Kidney epithelial cell (primary cell): ENCODE measurements around the gene ATP4B. TPM values are rescaled to one million over a fixed set of nuclear protein-coding genes. Genes with fewer than 3 reads are reported as not detected.
"Not testable (repeated sequence)": the region's sequence is repeated elsewhere in the genome, so short reads cannot be mapped to it uniquely, and the experiment has no call there.

Experiments used
- DNase-seq: peaks from one replicate; pipeline ENCODE4 v3.0.0-alpha.2; 2010; ENCODE audit warnings: low read depth
- H3K27me3 ChIP-seq: 2 replicates; pipeline ENCODE4 v1.6.0; 2011; ENCODE audit warnings: low read length; ENCODE audit not compliant: control insufficient read depth, insufficient read depth
- H3K36me3 ChIP-seq: 2 replicates; pipeline ENCODE4 v1.5.1; 2011; ENCODE audit warnings: low read length; ENCODE audit not compliant: control insufficient read depth, insufficient read depth
- H3K4me3 ChIP-seq: 2 replicates; pipeline ENCODE4 v1.5.1; 2011; ENCODE audit warnings: low read depth, mild to moderate bottlenecking, control low read depth, low read length
- CTCF ChIP-seq: IDR thresholded peaks from 2 replicates; pipeline ENCODE4 v1.5.1; 2011; ENCODE audit warnings: mild to moderate bottlenecking, moderate library complexity, low read length, control low read depth, inconsistent platforms; ENCODE audit not compliant: insufficient read depth, poor library complexity, severe bottlenecking
- total RNA-seq: library from RNA; depleted of rRNA; stranded (reverse); fragments of >200 nt; gene quantifications from 2 replicates; pipeline ENCODE4 v1.2.3, GENCODE V29; 2015

ATP4B gene
- total RNA-seq, 1 donor from 2014 or later = not detected

DNA sequence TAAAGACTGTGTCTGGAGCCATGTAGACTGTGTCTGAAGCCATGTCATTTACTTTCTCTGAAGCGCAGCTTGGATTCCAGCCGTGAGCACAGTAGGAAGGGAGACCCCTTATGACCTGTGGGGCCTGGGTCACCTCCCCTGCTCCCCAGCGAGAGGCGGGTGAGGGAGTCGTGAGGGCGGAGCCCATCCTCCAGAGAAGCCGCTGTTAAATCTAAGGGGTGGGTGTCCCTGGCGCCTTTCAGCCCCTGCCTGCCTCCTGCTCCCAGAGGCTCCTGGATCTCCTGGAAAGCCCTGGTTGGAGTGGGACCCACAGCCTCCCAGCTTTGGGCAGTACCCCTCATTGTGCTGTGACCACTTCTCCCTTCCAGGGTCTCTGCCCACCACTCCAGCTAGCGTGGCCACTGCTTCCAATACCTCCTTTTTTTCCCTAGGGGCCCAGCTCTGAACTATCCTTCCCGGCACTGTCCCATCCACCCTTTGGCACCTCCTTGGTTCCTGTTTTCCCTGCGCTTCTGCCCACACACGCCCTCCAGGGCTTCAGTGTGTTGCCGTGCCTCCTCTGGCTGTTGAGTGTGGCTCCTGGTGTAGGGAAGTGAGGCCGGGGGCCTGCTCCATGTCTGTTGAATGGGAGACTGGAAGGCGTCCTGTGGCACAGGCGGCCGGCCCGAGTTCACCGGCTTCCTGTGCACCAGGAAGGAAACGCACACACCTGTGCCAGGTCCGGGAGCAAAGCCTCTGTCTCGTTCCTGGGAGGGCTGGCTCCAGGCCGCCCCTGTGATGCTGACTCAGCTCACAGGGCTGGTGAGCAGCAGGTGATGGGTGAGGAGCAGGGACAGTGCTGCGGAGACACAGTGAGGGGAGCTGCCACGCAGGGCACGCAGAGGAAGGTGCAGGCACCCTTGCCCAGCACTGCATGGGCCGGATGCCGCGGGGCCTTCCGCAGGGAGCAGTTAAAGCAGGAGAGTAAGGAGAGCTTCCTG, 29.4 kb downstream of the ATP4B start:
- Histone ChIP-seq H3K4me3 (no peak overlapping the region), H3K27me3 (no peaks in the 10 kb centered on the region), H3K36me3 (no peaks in the 10 kb centered on the region)
- no peak for TF ChIP-seq CTCF
- no peak for DNase-seq

DNA sequence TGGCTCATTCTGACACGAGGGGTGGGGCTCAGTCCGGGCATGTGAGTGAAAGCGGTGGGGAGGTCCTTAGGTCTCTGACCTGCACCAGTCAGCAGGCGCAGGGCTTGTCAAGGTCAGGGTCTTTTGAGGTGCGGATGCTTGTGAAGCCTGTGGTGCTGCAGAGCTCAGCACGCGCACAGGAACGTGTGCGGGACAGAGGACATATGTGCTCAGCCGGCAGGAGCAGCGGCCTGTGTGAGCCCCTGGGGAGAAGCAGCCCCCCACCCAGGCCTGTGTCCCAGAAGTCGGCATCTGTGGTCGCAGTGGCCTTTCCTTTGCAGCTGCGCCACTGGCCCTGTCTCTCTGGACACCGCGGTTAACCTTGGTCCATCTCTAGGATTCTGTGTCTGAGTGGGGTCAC, 30.9 kb downstream of the ATP4B start:
- TF ChIP-seq CTCF = no peak
- H3K4me3 ChIP-seq = no peak overlapping the region
- H3K27me3 ChIP-seq = no peaks in the 10 kb centered on the region
- no peak for DNase-seq
- H3K36me3 ChIP-seq = no peaks in the 10 kb centered on the region

DNA sequence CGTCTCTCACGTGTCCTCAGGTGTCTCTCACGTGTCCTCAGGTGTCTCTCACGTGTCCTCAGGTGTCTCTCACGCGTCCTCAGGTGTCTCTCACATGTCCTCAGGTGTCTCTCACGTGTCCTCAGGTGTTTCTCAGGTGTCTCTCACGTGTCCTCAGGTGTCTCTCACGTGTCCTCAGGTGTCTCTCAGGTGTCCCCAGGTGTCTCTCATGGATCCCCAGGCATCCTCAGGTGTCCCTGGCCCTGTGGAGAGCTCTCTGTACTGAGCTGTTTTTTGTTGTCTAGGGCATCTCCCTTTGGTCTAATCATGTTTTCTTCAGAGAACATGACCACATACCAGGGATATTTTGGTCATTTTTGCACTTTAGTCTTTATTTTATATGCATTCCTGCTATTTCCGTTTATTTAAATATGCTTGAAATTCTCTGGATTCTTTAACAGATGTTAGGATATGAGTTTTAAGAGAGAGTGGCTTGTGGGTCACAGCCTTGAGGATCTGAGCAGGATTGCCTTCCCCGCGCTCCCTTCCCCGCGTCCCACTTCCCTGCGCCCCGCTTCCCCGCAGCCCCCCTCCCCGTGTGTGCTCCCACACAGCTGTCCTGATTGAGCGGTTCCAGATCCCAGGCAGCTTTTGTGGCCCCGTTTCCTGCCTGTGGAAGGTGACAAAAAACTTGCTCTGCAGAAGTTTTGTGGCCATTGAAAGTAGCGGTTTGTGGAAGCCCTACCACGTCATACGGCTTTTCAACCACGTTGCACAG, 31.9 kb downstream of the ATP4B start:
- H3K4me3 ChIP-seq = no peak overlapping the region
- no peak for TF ChIP-seq CTCF
- no peak for DNase-seq
- no peaks in the 10 kb centered on the region for H3K27me3 ChIP-seq
- H3K36me3 ChIP-seq = no peaks in the 10 kb centered on the region

- H3K36me3 ChIP-seq, H3K4me3 ChIP-seq, DNase-seq, H3K27me3 ChIP-seq: not testable (repeated sequence)
Measured at GRCh38 chr13:113624640-113625304, 33.2 kb downstream of the ATP4B start.

GRCh38 chr13:113624235-113624587, 33.8 kb downstream of the ATP4B start:
- TF ChIP-seq CTCF = no peak
- Histone ChIP-seq H3K27me3 (no peaks in the 10 kb centered on the region), H3K36me3 (no peaks in the 10 kb centered on the region), H3K4me3 (no peak overlapping the region)
- DNase-seq = no peak
